Neutrophil (primary cell): Measurements from ENCODE around the gene LCP1.
"Not testable (repeated sequence)": the region's sequence is repeated elsewhere in the genome, so short reads cannot be mapped to it uniquely, and the experiment has no call there.

Source experiments
- H3K27ac ChIP-seq: fragments of 200-600 bp; sonication (generic); 2 replicates; pipeline ENCODE4 v1.5.1; 2016; ENCODE audit warnings: mild to moderate bottlenecking, moderate library complexity
- H3K27me3 ChIP-seq: fragments of 200-600 bp; sonication (generic); 2 replicates; pipeline ENCODE4 v1.6.0; 2016; ENCODE audit warnings: mild to moderate bottlenecking
- H3K36me3 ChIP-seq: fragments of 200-600 bp; sonication (generic); 2 replicates; pipeline ENCODE4 v1.5.1; 2017
- H3K4me1 ChIP-seq, 2 experiments: fragments of 200-600 bp in 1 of 2; sonication (generic) in 1 of 2; 1 replicate in 1 of 2; 2 replicates in 1 of 2; pipeline versions ENCODE4 v1.5.1 to v1.6.1; 2013 to 2016; ENCODE audit warnings: low read depth in 1 of 2, low read length in 1 of 2, mild to moderate bottlenecking in 1 of 2, moderate library complexity in 1 of 2; ENCODE audit not compliant: control insufficient read depth in 1 of 2, insufficient read depth in 1 of 2
- H3K4me3 ChIP-seq, 2 experiments: fragments of 200-600 bp in 1 of 2; sonication (generic) in 1 of 2; 1 replicate in 1 of 2; 2 replicates in 1 of 2; pipeline ENCODE4 v1.5.1; 2013 to 2016; ENCODE audit warnings: low read depth in 1 of 2, low read length in 1 of 2, mild to moderate bottlenecking in 1 of 2, moderate library complexity in 1 of 2
- H3K9me3 ChIP-seq: fragments of 200-600 bp; sonication (generic); 2 replicates; pipeline ENCODE4 v1.5.1; 2016
- TF ChIP-seq, protein P1 (sequence below): fragments of 200-600 bp; sonication (generic); IDR thresholded peaks from 2 replicates; pipeline ENCODE4 v1.5.1; 2016; ENCODE audit warnings: antibody characterized with exemption

LCP1 gene

DNA sequence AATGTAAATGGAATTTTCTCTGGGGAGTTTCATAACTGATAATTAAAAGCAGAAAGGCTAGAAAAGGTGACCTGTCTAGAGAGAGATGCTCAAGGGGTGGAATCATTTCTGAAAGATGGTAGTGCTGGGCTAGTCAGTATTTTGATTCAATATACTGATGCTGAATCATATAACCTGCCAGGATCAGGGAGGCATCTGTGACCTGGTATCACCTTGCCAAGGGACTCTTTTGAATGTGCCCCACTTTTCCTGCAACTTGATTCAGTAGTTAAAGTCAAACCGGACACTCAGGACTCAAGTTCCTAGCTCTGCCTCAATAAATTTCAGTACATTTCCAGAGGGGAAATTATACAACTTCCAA, 15.8 kb downstream of the LCP1 start:
- Histone ChIP-seq H3K4me3 (no peak overlapping the region), H3K4me1 (peaks cover 85 to 91% of the 10 kb centered on the region in 2 experiments), H3K36me3 (peaks cover 64% of the 10 kb centered on the region), H3K27ac (peak overlapping the region; percentile 97), H3K27me3 (no peaks in the 10 kb centered on the region), H3K9me3 (no peaks in the 10 kb centered on the region)
- TF ChIP-seq, protein P1, sequence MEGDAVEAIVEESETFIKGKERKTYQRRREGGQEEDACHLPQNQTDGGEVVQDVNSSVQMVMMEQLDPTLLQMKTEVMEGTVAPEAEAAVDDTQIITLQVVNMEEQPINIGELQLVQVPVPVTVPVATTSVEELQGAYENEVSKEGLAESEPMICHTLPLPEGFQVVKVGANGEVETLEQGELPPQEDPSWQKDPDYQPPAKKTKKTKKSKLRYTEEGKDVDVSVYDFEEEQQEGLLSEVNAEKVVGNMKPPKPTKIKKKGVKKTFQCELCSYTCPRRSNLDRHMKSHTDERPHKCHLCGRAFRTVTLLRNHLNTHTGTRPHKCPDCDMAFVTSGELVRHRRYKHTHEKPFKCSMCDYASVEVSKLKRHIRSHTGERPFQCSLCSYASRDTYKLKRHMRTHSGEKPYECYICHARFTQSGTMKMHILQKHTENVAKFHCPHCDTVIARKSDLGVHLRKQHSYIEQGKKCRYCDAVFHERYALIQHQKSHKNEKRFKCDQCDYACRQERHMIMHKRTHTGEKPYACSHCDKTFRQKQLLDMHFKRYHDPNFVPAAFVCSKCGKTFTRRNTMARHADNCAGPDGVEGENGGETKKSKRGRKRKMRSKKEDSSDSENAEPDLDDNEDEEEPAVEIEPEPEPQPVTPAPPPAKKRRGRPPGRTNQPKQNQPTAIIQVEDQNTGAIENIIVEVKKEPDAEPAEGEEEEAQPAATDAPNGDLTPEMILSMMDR, result no peak

DNA sequence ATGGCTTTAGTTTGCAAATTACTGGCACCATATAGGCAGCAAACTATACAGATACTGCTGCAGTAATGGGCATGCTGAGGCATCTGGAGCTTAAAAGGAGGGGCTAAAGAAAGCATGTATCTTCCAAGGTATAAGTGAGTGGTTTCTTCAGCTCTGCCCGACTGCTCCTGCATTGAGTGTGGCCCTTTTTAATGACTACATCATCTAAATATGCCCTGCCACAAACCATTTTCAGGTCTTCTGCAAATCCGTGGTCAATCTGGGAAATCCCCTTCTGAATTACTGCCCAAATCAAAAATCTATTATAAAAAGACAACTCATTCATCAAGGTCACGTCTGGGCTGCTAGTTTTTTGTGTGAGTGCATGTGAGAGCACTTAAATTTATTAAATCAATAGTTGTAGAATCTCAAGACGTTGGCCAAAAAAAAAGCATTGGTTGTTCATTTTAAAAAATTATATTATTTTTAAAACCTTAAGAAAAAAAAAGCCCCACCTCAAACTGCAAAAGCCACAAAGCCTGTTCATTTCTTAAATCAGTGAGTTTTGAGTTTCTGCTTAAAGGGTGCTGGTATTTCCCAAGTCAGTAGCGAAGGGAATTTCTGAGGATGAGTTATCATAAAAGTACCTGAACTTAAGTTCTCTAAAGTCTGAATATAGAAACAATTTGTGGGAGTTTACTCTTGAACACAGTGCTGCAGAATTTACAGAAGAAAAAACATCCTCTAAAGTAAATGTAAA, 16.3 kb downstream of the LCP1 start:
- Histone ChIP-seq H3K27ac (peak overlapping the region; percentile 97), H3K36me3 (peaks cover 64% of the 10 kb centered on the region), H3K27me3 (no peaks in the 10 kb centered on the region), H3K4me3 (peak overlapping the region in 1 of 2 experiments; percentile 31), H3K9me3 (no peaks in the 10 kb centered on the region), H3K4me1 (peaks cover 85 to 91% of the 10 kb centered on the region in 2 experiments)
- TF ChIP-seq, protein P1, result no peak

DNA sequence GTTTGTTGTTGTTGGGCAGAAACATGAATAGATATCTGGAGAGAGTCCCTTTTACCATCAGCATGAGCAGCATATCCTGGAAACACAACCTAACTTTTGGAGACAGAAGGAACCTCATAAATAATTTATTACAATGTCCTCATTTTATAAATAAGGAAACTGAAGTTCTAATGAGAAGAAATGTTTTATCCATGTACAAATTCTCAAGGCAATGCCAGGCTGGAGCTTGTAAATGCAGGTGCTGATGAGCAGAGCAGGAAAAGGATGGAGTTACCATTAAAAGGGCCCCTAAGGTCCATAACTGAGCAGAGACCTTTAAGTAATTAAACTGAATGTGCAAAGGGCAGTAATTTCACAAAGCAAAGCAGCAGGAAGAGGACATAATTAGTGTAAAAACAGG, 17.3 kb downstream of the LCP1 start:
- TF ChIP-seq, protein P1, result no peak
- Histone ChIP-seq H3K27ac (peak overlapping the region; percentile 97), H3K27me3 (no peaks in the 10 kb centered on the region), H3K4me3 (peak overlapping the region in 1 of 2 experiments; percentile 31), H3K4me1 (peaks cover 85 to 91% of the 10 kb centered on the region in 2 experiments), H3K9me3 (no peaks in the 10 kb centered on the region), H3K36me3 (peaks cover 64% of the 10 kb centered on the region)

DNA sequence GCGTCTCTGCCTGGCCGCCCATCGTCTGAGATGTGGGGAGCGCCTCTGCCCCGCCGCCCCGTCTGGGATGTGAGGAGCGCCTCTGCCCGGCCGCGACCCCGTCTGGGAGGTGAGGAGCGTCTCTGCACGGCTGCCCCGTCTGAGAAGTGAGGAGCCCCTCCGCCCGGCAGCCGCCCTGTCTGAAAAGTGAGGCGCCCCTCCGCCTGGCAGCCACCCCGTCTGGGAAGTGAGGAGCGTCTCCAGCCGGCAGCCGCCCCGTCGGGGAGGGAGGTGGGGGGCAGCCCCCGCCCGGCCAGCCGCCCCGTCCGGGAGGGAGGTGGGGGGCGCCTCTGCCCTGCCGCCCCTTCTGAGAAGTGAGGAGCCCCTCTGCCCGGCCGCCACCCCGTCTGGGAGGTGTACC, 19.2 kb downstream of the LCP1 start:
- not testable (repeated sequence) for H3K4me3 ChIP-seq, H3K9me3 ChIP-seq, H3K27me3 ChIP-seq
- Histone ChIP-seq H3K36me3 (peaks cover 71% of the 10 kb centered on the region), H3K27ac (peak overlapping the region; percentile 4), H3K4me1 (peaks cover 77 to 90% of the 10 kb centered on the region in 2 experiments)

DNA sequence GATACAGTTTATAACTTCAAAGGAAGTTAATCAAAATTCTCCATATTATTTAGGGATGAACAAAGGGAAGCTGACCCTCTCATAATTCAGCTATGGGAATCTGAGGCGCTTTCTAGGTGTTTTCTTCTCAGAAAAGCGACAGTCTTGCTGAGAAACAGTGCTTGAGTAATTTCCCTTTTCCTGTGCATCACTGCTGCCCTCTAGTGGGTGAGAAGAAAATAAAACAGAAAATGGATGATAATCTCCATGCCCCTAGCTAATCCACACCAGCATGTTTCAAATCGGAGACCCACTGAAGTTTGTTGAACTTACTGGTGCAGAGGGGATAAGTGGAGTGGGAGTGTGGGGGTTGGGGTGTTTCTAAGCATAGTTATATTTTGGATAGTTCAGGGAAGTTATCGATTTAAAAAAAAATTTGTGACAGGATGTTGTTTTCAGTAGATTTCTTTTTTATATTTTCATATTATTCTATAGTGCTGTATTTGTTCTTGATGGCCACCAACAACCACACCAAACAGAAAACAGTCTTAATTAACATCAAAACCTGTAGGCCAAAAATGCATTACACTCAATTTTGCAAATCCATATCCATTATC, 21.4 kb downstream of the LCP1 start:
- H3K27me3 ChIP-seq, result no peaks in the 10 kb centered on the region
- peaks cover 4% of the 10 kb centered on the region for H3K9me3 ChIP-seq
- H3K36me3 ChIP-seq, result peaks cover 83% of the 10 kb centered on the region
- peak overlapping the region; percentile 71 for H3K27ac ChIP-seq
- TF ChIP-seq, protein P1, result peak; percentile 77
- H3K4me1 ChIP-seq, result peaks cover 55 to 70% of the 10 kb centered on the region in 2 experiments
- peak overlapping the region; percentile 14 to 37 for H3K4me3 ChIP-seq

DNA sequence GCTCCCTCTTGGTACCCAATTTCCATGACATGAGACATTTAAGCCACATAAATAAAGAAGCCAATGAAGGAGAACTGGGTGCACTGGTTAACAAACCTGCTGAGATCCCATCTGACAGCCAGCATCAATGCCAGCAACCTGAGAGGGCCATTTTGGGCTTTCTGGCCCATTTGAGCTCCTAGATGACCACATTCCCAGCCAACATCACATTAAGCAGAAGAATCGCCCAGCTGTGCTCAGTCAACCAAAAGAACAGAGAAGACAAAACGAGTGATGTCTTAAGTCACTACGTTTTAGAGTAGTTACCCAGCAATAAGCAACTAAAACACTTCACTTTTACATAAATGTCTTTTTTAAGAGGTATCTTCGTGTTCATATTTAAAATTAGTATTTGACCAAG, 21.9 kb downstream of the LCP1 start:
- peak overlapping the region; percentile 71 for H3K27ac ChIP-seq
- H3K9me3 ChIP-seq, result peaks cover 4% of the 10 kb centered on the region
- peaks cover 50 to 65% of the 10 kb centered on the region in 2 experiments for H3K4me1 ChIP-seq
- H3K27me3 ChIP-seq, result no peaks in the 10 kb centered on the region
- H3K36me3 ChIP-seq, result peaks cover 83% of the 10 kb centered on the region
- peak overlapping the region; percentile 14 to 37 for H3K4me3 ChIP-seq
- TF ChIP-seq, protein P1, result no peak
